GM21737 (cell line): Measurements from ENCODE around the gene IL12B.
"Not testable (repeated sequence)": the region's sequence is repeated elsewhere in the genome, so short reads cannot be mapped to it uniquely, and the experiment has no call there.

ENCODE experiments used
- ATAC-seq: cut with Tn5 transposase; IDR thresholded peaks from one replicate; pipeline ENCODE4 v1.9.1; 2021; ENCODE audit warnings: mild to moderate bottlenecking, moderate library complexity; ENCODE audit not compliant: unreplicated experiment

Gene IL12B

GRCh38 chr5:159297300-159297699, 33.0 kb downstream of the IL12B start:
- not testable (repeated sequence) for ATAC-seq

DNA sequence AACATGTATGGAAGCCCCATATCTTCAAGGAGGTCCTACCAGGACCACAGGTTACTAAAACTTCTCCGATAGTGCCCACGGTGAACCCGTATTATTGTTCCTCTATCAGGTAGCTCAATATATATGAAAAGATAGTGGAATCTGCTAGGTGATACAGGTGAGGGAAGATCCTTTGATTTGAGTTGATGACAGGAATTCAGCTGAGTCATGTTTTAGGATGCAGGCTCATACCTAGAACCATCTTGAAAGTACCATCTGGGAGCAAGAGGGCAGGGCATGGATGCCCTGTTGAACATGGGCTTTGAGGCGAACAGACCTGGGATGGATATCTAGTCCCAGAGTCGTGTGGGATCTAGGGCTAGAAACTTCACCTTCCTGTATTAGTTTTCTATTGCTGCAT, 35.4 kb downstream of the IL12B start:
- ATAC-seq, result no peak

GRCh38 chr5:159290741-159291140, 39.5 kb downstream of the IL12B start:
- ATAC-seq, result no peak

DNA sequence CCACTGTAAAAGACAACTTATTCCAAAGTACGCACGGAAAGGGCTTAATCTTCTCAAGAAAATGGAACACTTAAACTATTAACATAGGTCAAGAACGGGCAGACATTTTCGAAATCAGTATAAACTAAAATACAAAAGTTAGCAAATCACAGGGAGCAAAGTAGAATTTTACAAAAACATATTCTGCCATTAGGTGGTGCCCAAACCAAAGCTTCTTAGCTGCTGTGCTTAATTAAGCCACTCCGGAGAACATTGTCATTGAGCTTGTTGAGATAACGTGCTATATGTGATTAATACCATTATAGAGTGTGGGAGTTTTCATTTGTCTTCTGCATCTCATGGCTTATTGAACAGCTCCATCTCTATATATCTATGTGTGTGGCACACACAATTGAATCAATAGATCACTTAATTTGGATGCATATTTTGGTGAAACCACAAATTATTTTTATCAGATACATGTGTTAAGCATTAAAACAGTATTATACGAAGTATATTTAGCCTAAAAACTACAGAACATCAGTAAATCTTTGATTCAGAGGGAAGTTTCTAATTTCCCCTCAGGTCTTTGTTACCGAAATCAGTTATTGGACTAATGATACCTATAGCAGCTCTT, 43.8 kb downstream of the IL12B start:
- no peak for ATAC-seq

DNA sequence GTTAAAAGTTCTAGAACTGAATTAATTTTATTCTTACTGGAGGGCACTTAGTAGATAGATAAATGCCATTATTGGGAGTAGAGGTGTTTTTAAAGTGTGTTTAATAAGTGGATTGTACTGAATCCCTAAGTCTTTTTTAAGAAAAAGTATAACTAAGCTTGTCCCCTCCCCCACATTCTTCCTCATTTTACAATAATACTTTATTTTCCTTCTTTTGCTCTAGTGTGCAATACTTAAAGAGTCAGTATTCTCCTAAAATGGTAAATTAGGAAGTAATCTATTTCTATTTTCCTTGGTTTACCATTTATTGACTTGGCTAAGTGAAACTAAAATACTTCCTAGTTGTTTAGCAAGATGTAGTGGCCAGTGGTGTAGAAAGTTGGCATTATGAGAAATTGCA, 55.6 kb downstream of the IL12B start:
- no peak for ATAC-seq

- ATAC-seq, result no peak
Observed at GRCh38 chr5:159273923-159274322, 56.4 kb downstream of the IL12B start.

DNA sequence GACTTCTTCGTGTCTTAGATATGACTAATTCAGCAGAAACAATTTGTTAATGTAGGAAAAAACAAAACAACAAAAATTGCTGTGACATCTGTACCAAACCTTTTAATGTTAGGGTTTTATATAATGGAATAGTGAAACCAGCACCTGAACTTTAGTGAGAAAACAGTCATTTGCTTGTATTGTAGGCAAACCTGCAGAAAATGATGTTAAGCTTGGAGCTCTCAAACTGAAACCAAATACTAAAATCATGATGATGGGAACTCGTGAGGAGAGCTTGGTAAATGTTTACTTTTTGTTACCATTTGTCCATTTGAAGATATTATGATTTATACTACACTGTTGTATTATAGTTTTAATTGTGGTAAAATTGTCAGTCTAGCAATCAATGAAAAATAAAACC, 60.6 kb downstream of the IL12B start:
- ATAC-seq, result no peak

DNA sequence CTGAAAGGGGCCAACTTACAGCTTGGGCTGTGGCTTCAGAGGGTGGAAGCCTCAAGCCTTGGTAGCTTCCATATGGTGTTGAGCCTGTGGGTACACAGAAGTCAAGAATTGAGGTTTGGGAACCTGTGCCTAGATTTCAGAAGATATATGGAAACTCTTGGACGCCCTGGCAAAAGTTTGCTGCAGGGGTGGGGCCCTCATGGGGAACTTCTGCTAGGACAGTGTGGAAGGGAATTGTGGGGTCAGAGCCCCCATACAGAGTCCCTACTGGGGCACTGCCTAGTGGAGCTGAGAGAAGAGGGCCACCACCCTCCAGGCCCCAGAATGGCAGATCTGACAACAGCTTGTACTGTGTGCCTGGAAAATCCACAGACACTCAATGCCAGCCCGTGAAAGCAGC, 63.5 kb downstream of the IL12B start:
- ATAC-seq, result not testable (repeated sequence)
